SK-N-SH (cell line): ENCODE measurements around the gene PIEZO2. TPM values are rescaled to one million over a fixed set of nuclear protein-coding genes. Genes with fewer than 3 reads are reported as not detected.

Experiments
- CTCF ChIA-PET: fragments of 300-600, 350-600 bp; formaldehyde crosslinking; extraction: SDS; loops from one replicate; lab custom pipeline; 2021; lab: Yijun Ruan, JAX
- POLR2A ChIA-PET: fragments of 350-600 bp; sonication (Branson Sonifier 250); formaldehyde crosslinking; extraction: SDS; loops from one replicate; lab custom pipeline; 2020; ENCODE audit warnings: antibody characterized with exemption, inconsistent platforms; lab: Yijun Ruan, JAX
- DNase-seq: peaks from one replicate; pipeline ENCODE4 v3.0.0; 2012
- H2AFZ ChIP-seq: fragments of 200-600 bp; sonication (generic); 2 replicates; pipeline ENCODE4 v1.8.1; 2016; ENCODE audit warnings: antibody characterized with exemption, mild to moderate bottlenecking, low read depth
- H3F3A ChIP-seq: fragments of 200-600 bp; sonication (generic); replicated peaks from 2 replicates; pipeline ENCODE3; 2016; ENCODE audit warnings: antibody characterized with exemption, mild to moderate bottlenecking; ENCODE audit not compliant: insufficient read depth
- H3K27ac ChIP-seq, 2 experiments: fragments of 200-500 bp in 1 of 2; fragments of 200-600 bp in 1 of 2; sonication (Bioruptor generic) in 1 of 2; sonication (generic), shearing (Covaris generic) in 1 of 2; 2 replicates each; pipeline versions ENCODE4 v1.5.1 to v1.6.1; 2014 to 2016; ENCODE audit warnings: low read depth in 2 of 2, inconsistent platforms in 1 of 2, low read length in 1 of 2, mild to moderate bottlenecking in 1 of 2, mixed read lengths in 1 of 2
- H3K27me3 ChIP-seq: fragments of 200-600 bp; sonication (generic), shearing (Covaris generic); 2 replicates; pipeline ENCODE4 v1.6.1; 2016; ENCODE audit warnings: mixed run types; ENCODE audit not compliant: insufficient read depth
- H3K36me3 ChIP-seq, 2 experiments: fragments of 200-500 bp in 1 of 2; fragments of 200-600 bp in 1 of 2; sonication (Bioruptor generic) in 1 of 2; sonication (generic) in 1 of 2; replicated peaks in 1 of 2; 2 replicates each; pipeline versions ENCODE3 to v1.5.1; 2014 to 2016; ENCODE audit warnings: low read length in 1 of 2, mild to moderate bottlenecking in 1 of 2; ENCODE audit not compliant: insufficient read depth in 2 of 2, control insufficient read depth in 1 of 2
- H3K4me1 ChIP-seq, 2 experiments: fragments of 200-500 bp in 1 of 2; fragments of 200-600 bp in 1 of 2; sonication (Bioruptor generic) in 1 of 2; sonication (generic), shearing (Covaris generic) in 1 of 2; 2 replicates each; pipeline versions ENCODE4 v1.5.1 to v1.6.1; 2014 to 2016; ENCODE audit warnings: low read depth in 1 of 2, low read length in 1 of 2, mixed run types in 1 of 2; ENCODE audit not compliant: insufficient read depth in 2 of 2, control insufficient read depth in 1 of 2
- H3K4me2 ChIP-seq: fragments of 200-600 bp; sonication (generic), shearing (Covaris generic); 2 replicates; pipeline ENCODE4 v1.6.1; 2017; ENCODE audit warnings: mixed run types
- H3K4me3 ChIP-seq, 2 experiments: fragments of 200-500 bp in 1 of 2; fragments of 200-600 bp in 1 of 2; sonication (Bioruptor generic) in 1 of 2; sonication (generic), shearing (Covaris generic) in 1 of 2; 2 replicates each; pipeline versions ENCODE4 v1.5.1 to v1.8.1; 2014 to 2016; ENCODE audit warnings: low read depth in 2 of 2, inconsistent platforms in 1 of 2, low read length in 1 of 2, mild to moderate bottlenecking in 1 of 2, mixed read lengths in 1 of 2, moderate library complexity in 1 of 2
- H3K79me2 ChIP-seq: fragments of 200-600 bp; sonication (generic); 2 replicates; pipeline ENCODE4 v1.8.1; 2017; ENCODE audit warnings: mild to moderate bottlenecking; ENCODE audit not compliant: insufficient read depth
- H3K9ac ChIP-seq: fragments of 200-600 bp; sonication (generic); 2 replicates; pipeline ENCODE4 v1.6.1; 2017; ENCODE audit warnings: mixed run types
- H3K9me2 ChIP-seq: fragments of 200-600 bp; sonication (generic); 2 replicates; pipeline ENCODE4 v1.6.1; 2017; ENCODE audit warnings: mixed run types
- H3K9me3 ChIP-seq: fragments of 200-600 bp; sonication (generic); 2 replicates; pipeline ENCODE4 v1.6.1; 2017; ENCODE audit warnings: mixed run types, mild to moderate bottlenecking, moderate library complexity
- H4K20me1 ChIP-seq: fragments of 200-600 bp; sonication (generic); 2 replicates; pipeline ENCODE4 v1.6.1; 2017; ENCODE audit warnings: mild to moderate bottlenecking, mixed run types; ENCODE audit not compliant: insufficient read depth
- ELF1 ChIP-seq: IDR thresholded peaks from 2 replicates; pipeline ENCODE4 v1.4.0; 2012
- FOXJ3 ChIP-seq: sonication (generic); formaldehyde crosslinking; IDR thresholded peaks from 2 replicates; pipeline ENCODE4 v1.5.1; 2020; ENCODE audit warnings: mild to moderate bottlenecking, missing genetic modification reagents
- IRF3 ChIP-seq: fragments of 150-350 bp; IDR thresholded peaks from 2 replicates; pipeline ENCODE4 v1.6.1; 2016; ENCODE audit warnings: mild to moderate bottlenecking, low read depth, low read length
- JUND ChIP-seq: IDR thresholded peaks from 2 replicates; pipeline ENCODE4 v1.4.0; 2012
- MAX ChIP-seq: IDR thresholded peaks from 2 replicates; pipeline ENCODE4 v1.4.0; 2012; ENCODE audit warnings: low read depth
- MEF2A ChIP-seq: IDR thresholded peaks from 2 replicates; pipeline ENCODE4 v1.4.0; 2012; ENCODE audit warnings: low read depth, borderline replicate concordance
- MXI1 ChIP-seq: IDR thresholded peaks from 2 replicates; pipeline ENCODE4 v1.6.1; 2012; ENCODE audit warnings: mild to moderate bottlenecking, low read depth, low read length, improper control_type of control experiment
- RAD21 ChIP-seq: IDR thresholded peaks from 2 replicates; pipeline ENCODE4 v1.6.1; 2012; ENCODE audit warnings: mild to moderate bottlenecking, low read length
- RCOR1 ChIP-seq: fragments of 150-350 bp; IDR thresholded peaks from 2 replicates; pipeline ENCODE4 v1.6.1; 2017; ENCODE audit warnings: antibody characterized with exemption, low read length
- RXRA ChIP-seq: IDR thresholded peaks from 2 replicates; pipeline ENCODE4 v1.4.0; 2012; ENCODE audit warnings: low read depth, mild to moderate bottlenecking, borderline replicate concordance
- TCF12 ChIP-seq: IDR thresholded peaks from 2 replicates; pipeline ENCODE4 v1.4.0; 2012
- USF1 ChIP-seq: IDR thresholded peaks from 2 replicates; pipeline ENCODE4 v1.4.0; 2012; ENCODE audit warnings: low read depth, borderline replicate concordance
- WGBS: methylation state at CpG from one replicate; pipeline ENCODE4 v1.1.6; 2017; ENCODE audit warnings: low lambda C conversion rate; 5-methylcytosine and 5-hydroxymethylcytosine counted together
- polyA plus RNA-seq, 3 experiments: library from polyadenylated mRNA; depleted of rRNA; stranded (reverse); fragments of >200 nt; gene quantifications; 2 replicates each; pipeline ENCODE4 v1.2.3, GENCODE V29; 2012

The PIEZO2 gene
- polyA plus RNA-seq, 1 of the 3 experiments (the other 2 are of a cell fraction), result not detected

- TF ChIP-seq IRF3 (no peak), RCOR1 (no peak), MEF2A (no peak), ELF1 (no peak), FOXJ3 (CRISPR knock-in tag) (no peak), JUND (no peak), MXI1 (no peak)
Observed at GRCh38 chr18:10840743-10841142, 308.6 kb downstream of the PIEZO2 start (continued).

- Histone ChIP-seq H2AFZ (no peak overlapping the region), H3K9me2 (no peaks in the 10 kb centered on the region), H3K4me2 (no peak overlapping the region), H3K9ac (no peak overlapping the region), H3K27ac (no peak overlapping the region), H3K36me3 (no peaks in the 10 kb centered on the region), H3K4me1 (no peaks in the 10 kb centered on the region), H3K4me3 (no peak overlapping the region), H3K79me2 (no peaks in the 10 kb centered on the region), H3F3A (no peaks in the 10 kb centered on the region), H3K27me3 (peaks cover 7% of the 10 kb centered on the region; the same call in 1 of the 2 replicates), H4K20me1 (no peaks in the 10 kb centered on the region), H3K9me3 (no peaks in the 10 kb centered on the region)
- POLR2A ChIA-PET, result no interaction called here
- no peak for TF ChIP-seq RXRA
- WGBS, result 0% methylated on average over 1 of the region's 1 CpG
- DNase-seq, result no peak
- CTCF ChIA-PET, result interaction anchor here (3.5 kb wide), 1 partner anchor 12 kb away, joined by 18 read pairs; no protein-coding TSS in a partner anchor
Observed at GRCh38 chr18:10839421-10839820, 309.9 kb downstream of the PIEZO2 start.

- 0% methylated on average over 2 of the region's 2 CpGs for WGBS
- TF ChIP-seq MAX (no peak), ELF1 (no peak), FOXJ3 (CRISPR knock-in tag) (no peak), USF1 (no peak), RCOR1 (no peak), RAD21 (no peak), TCF12 (no peak), RXRA (no peak)
Observed at GRCh38 chr18:10838553-10838952, 310.8 kb downstream of the PIEZO2 start.

More at GRCh38 chr18:10838553-10838952, 310.8 kb downstream of the PIEZO2 start:
- no peak overlapping the region for H3K27ac ChIP-seq
- no peaks in the 10 kb centered on the region for H3K9me2 ChIP-seq
- ChIA-PET CTCF (interaction anchor here (3.5 kb wide), 1 partner anchor 13 kb away, joined by 18 read pairs; no protein-coding TSS in a partner anchor), POLR2A (no interaction called here)
- no peaks in the 10 kb centered on the region for H3K9me3 ChIP-seq
- H3K4me2 ChIP-seq, result no peak overlapping the region
- no peaks in the 10 kb centered on the region for H3K79me2 ChIP-seq
- no peaks in the 10 kb centered on the region for H3K4me1 ChIP-seq
- no peak overlapping the region for H3K4me3 ChIP-seq
- no peaks in the 10 kb centered on the region for H3K36me3 ChIP-seq
- no peak for DNase-seq
- peaks cover 10% of the 10 kb centered on the region; the same call in 1 of the 2 replicates for H3K27me3 ChIP-seq
- no peak overlapping the region for H3K9ac ChIP-seq
- H2AFZ ChIP-seq, result no peak overlapping the region
- H4K20me1 ChIP-seq, result no peaks in the 10 kb centered on the region
- no peaks in the 10 kb centered on the region for H3F3A ChIP-seq
